ENCODE data around the gene KMT2E.
"Not testable (repeated sequence)": the region's sequence is repeated elsewhere in the genome, so short reads cannot be mapped to it uniquely, and the experiment has no call there.

The KMT2E gene

GRCh38 chr7:105028941-105029340 lies 14.9 kb downstream of the KMT2E start:
- not testable (repeated sequence) for DNase-seq (ENCODE audit: low read depth)

DNA sequence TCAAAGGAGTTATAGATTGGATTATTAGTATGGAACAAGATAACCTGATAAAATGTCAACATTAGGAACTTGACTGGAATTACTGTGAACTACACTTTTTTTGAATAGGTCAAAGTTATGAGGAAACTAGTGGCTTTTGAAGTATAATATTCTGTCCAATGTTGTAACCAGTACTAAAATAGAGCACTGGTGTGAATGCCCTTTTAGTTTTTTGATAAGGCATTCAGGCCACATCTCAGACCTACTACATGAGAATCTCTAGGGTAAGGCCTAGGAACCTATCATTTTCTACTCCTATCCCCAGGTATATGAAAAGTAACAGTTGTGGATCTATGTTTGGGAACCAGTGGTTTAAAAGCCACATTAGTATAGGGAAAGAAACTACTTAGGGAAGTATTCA lies 16.4 kb downstream of the KMT2E start:
- DNase-seq (ENCODE audit: low read depth): no peak

DNA sequence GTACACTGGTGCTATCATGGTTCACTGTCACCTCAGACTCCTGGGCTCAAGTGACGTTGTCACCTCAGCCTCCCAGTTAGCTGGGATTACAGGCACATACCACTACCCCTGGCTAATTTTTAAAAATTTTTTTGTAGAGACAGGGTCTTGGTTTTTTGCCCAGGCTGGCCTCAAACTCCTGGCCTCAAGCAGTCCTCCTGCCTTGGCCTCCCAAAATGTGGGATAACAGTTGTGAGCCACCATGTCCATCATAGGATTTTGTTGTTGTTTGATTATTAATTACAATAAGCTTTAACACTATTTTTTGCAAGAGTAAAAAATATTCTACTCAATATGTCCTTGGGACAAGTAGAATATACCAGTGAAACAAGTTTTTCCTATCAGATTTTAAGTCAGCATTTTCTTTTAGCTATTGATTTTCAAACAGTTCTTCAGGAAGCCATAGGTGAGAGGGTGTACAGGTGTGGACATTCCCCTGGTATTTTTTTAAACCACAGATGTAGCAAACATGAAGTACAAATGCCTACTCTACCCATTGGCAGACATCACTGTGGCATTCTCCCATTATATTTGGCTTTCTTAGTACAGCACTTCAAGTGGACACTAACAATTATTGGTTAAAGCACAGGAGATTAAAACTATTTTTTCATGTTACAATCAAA lies 18.7 kb downstream of the KMT2E start:
- no peak for DNase-seq (ENCODE audit: low read depth)

GRCh38 chr7:105035349-105035748 lies 21.3 kb downstream of the KMT2E start:
- DNase-seq (ENCODE audit: low read depth): no peak

- DNase-seq (ENCODE audit: low read depth): no peak
These were observed 22.5 kb downstream of the KMT2E start for GRCh38 chr7:105036217-105037168.

GRCh38 chr7:105037319-105037718 lies 23.3 kb downstream of the KMT2E start:
- no peak for DNase-seq (ENCODE audit: low read depth)

DNA sequence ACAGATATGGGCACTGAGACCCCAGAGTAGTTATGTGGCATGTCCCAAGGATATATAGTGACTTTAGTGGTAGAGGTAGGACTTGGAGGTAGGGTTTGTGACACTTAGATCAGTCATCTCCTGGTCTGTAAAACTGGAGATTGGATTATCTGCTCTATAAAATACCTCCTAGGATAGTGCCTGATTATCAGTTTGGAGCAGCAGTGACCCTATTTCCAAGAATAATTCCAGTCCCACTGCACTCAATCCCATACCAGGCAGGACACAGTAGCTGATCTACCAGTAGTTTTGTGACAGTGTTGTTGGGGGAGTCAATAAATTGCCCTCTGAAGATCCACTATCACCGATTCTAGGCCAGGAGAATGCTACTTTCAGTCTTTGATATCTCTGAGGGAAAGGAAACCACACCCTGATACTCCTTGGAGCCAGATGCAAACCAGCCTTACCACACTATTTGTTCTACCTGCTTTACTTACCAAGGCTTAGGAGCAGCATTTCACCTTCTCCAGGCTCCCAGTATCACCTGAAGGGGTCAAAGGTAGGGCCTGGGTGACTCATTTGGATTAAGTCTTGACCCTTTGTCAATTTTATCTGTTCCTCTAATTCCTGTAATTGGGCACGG lies 30.6 kb downstream of the KMT2E start:
- DNase-seq (ENCODE audit: low read depth): no peak

- peak; percentile 35 for DNase-seq (ENCODE audit: low read depth)
These were observed 32.4 kb downstream of the KMT2E start for GRCh38 chr7:105046414-105046813.

GRCh38 chr7:105047932-105048331 lies 33.9 kb downstream of the KMT2E start:
- DNase-seq (ENCODE audit: low read depth): no peak

DNA sequence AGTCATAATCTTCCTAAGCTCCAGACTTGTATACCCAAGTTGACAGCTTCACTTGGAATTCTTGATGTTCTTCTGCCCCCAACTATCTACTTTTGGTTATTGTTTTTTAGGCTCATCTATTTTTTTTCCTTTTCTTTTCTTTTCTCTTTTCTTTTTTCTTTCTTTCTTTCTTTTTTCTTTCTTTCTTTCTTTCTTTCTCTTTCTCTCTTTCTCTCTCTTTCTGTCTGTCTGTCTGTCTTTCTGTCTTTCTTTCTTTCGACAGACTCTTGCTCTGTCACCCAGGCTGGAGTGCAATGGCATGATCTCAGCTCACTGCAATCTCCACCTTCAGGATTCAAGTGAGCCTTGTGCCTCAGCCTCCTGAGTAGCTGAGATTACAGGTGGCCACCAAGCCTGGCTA lies 36.5 kb downstream of the KMT2E start:
- DNase-seq (ENCODE audit: low read depth): no peak

- DNase-seq (ENCODE audit: low read depth): not testable (repeated sequence)
These were observed 36.9 kb downstream of the KMT2E start for GRCh38 chr7:105050899-105051298.

DNA sequence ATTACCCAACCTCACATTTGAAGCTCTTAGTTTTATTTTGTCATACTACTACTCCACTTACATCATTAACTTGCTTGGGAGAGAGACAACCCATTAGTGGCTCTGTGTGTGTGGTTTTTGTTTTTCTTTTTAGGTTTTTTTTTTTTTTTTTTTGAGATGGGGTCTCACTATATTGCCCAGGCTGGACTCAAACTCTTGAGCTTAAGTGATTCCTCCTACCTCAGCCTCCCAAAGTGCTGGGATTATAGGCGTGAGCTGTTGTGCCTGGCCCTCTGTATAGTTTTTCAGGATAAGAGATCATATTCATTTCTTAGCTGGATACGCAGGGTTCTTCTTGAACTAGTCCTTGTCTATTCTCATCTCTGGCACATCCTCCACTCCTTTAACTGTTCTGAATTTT lies 41.1 kb downstream of the KMT2E start:
- DNase-seq (ENCODE audit: low read depth): no peak

DNA sequence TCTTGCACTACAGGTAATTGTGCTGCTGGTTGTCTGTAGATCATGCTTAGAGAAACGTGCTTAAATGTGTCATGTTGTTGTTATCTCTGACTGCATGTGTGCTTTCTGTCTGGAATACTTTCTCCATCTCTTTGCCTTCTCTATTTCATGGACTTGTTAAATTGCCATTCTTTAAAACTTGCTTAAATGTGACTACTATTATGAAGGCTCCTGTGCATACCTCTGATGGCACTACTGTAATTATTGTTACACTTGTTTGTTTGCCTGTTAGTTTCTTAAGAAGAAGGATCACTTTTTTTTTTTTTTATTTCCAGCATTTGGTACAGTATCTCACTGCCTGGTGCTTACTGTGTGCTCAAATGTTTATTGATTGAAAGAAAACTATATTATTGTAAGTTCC lies 41.6 kb downstream of the KMT2E start:
- DNase-seq (ENCODE audit: low read depth): no peak

DNA sequence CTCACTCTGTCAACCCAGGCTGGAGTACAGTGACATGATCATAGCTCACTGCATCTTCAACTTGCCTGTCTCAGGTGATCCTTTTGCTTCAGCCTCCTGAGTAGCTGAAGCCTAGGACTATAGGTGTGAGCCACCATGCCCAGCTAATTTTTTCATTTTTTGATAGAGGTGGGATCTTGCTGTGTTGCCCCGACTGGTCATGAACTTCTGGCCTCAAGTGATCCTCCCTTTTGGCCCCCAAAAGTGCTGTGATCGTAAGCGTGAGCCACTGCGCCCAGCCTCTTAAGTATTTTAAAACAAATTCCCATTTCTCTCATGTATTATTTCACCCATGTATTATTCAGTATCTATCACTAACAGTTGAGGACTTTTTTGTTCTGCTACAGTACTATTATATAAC lies 43.5 kb downstream of the KMT2E start:
- DNase-seq (ENCODE audit: low read depth): no peak

DNA sequence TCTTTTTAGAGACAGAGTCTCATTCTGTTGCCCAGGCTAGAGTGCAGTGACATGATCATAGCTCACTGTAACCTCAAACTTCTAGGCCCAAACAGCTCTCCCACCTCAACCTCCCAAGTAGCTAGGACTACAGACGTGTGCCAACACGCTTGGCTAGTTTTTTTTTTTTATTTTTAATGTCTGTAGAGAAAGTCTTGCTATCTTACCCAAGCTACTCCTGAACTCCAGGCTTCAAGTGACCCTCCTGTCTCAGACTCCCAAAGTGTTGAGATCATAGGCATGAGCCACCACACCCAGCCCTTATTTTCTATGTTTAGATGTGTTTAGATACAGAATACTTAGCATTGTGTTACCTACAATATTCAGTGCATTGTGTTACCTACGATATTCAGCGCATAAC lies 46.4 kb downstream of the KMT2E start:
- no peak for DNase-seq (ENCODE audit: low read depth)

- DNase-seq (ENCODE audit: low read depth): no peak
These were observed 46.9 kb downstream of the KMT2E start for GRCh38 chr7:105060923-105061322.

DNA sequence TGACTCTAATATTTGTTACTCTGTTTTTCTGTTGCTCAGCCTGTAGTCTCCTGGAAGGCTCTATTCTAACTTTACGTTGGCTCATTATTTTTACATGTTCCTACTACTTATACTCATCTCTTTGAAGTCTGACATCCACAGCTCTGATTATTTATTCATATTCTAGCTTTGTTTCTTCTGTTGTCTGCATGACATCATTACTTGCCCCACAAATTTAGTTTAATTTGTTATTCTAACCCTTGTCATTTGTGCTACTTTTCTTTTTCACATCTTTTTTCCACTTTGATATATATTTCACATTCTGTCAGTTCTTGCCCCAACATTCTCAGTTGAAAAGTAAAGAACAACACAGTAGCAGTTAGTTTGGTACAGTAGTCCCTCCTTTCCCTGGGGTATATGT lies 51.1 kb downstream of the KMT2E start:
- DNase-seq (ENCODE audit: low read depth): no peak

- no peak for DNase-seq (ENCODE audit: low read depth)
These were observed 53.7 kb downstream of the KMT2E start for GRCh38 chr7:105067691-105068090.

GRCh38 chr7:105068886-105069285 lies 54.9 kb downstream of the KMT2E start:
- no peak for DNase-seq (ENCODE audit: low read depth)

DNA sequence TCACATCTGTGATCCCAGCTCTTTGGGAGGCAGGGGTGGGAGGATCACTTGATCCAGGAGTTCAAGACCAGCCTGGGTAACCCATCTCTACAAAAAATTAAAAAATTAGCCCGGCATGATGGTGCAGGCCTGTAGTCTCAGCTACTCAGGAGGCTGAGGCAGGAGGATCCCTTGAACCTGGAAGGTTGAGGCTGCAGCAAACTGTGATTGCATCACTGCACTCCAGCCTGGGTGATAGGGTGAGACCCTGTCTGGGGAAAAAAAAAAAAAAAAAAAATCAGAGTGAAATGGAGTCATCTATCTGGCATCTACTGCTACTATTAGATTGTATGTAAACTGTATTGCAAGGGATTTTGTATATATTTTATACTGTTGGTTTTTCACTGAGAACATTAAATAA lies 59.1 kb downstream of the KMT2E start:
- DNase-seq (ENCODE audit: low read depth): no peak

DNA sequence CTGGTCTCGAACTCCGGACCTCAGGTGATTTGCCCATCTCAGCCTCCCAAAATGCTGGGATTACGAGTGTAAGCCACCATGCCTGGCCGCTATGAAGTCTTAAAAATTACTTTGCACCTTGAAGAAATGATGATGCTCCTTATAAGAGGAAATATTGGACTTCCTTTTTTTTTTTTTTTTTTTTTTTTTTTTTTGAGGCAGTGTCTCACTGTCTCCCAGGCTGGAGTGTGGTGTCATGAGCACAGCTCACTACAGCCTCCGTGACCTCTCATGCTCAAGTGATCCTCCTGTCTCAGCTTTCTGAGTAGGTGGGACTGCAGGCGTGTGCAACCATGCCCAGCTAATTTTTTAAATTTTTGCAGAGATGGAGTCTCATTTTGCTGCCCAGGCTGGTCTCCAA lies 65.3 kb downstream of the KMT2E start:
- DNase-seq (ENCODE audit: low read depth): no peak

DNA sequence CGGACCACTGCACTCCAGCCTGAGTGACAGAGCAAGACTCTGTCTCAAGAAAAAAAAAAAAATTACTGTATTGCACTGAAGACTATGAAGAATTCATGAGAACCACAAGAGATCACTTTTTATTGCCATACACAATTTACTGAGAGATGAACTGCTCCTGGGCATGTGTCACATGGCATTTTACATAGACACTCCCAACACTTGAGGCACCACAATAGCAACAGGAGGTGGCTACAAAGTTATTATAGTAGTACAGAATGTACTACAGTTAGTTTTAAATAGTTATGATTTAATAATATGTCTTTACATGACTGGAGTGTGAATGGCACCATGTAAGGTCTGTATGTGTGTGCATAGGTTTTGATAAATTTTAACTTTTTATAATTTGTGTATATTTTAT lies 70.6 kb downstream of the KMT2E start:
- DNase-seq (ENCODE audit: low read depth): no peak

DNA sequence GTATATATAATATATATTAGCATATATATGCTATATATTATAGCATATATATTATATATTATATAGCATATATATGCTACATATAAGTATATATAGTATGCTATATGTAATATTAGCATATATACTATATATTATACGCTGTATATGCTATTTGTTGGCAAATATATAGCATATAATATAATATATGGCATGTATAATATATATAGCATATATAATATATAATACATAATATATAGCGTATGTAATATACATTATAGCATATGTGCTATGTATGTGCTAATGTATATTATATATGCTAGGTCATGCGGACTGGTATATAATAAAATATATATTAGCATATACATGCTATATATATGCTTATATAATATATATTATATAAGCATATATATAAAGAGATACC lies 72.8 kb downstream of the KMT2E start:
- DNase-seq (ENCODE audit: low read depth): no peak
